GM23248 (cell line): Measurements from ENCODE around the gene PPP1R3G.

Experiments used
- EZH2 ChIP-seq: fragments of 200-600 bp; sonication (generic); IDR thresholded peaks from 2 replicates; pipeline ENCODE4 v1.6.1; 2018; ENCODE audit warnings: antibody characterized with exemption, mild to moderate bottlenecking; ENCODE audit not compliant: insufficient read depth, poor library complexity, severe bottlenecking
- EZH2phosphoT487 ChIP-seq: fragments of 200-600 bp; sonication (generic); IDR thresholded peaks from 2 replicates; pipeline ENCODE4 v1.6.1; 2018; ENCODE audit warnings: antibody characterized with exemption, moderate library complexity, mild to moderate bottlenecking, low read depth; ENCODE audit not compliant: insufficient read depth

DNA sequence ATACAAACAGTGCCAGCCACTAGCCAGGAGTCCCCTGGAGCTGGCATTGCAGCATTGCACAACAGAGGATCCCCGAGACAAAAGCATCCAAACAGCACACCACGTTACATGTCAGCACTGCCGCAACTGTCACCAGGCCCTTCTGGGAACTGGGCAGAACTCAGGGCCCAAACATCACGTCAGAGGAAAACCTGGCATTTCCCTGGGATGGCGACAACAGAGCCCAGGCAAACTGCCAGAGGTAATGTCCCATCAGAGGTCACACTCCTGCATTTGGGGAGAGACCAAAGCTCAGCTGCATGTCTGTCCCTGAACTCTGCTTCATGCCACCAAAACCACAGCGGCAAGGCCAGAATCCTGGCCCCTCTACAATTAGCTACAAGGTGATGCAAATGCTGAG lies 36.3 kb downstream of the PPP1R3G start:
- no peak for TF ChIP-seq EZH2phosphoT487
- TF ChIP-seq EZH2, result no peak
